HG02840 (cell line): ENCODE data around the gene PLXNC1.

ENCODE experiments used
- ATAC-seq: cut with Tn5 transposase; IDR thresholded peaks from one replicate; pipeline ENCODE4 v1.9.1; 2021; ENCODE audit warnings: mild to moderate bottlenecking, moderate library complexity, moderate number of reproducible peaks; ENCODE audit not compliant: unreplicated experiment, low FRiP score

Gene PLXNC1

DNA sequence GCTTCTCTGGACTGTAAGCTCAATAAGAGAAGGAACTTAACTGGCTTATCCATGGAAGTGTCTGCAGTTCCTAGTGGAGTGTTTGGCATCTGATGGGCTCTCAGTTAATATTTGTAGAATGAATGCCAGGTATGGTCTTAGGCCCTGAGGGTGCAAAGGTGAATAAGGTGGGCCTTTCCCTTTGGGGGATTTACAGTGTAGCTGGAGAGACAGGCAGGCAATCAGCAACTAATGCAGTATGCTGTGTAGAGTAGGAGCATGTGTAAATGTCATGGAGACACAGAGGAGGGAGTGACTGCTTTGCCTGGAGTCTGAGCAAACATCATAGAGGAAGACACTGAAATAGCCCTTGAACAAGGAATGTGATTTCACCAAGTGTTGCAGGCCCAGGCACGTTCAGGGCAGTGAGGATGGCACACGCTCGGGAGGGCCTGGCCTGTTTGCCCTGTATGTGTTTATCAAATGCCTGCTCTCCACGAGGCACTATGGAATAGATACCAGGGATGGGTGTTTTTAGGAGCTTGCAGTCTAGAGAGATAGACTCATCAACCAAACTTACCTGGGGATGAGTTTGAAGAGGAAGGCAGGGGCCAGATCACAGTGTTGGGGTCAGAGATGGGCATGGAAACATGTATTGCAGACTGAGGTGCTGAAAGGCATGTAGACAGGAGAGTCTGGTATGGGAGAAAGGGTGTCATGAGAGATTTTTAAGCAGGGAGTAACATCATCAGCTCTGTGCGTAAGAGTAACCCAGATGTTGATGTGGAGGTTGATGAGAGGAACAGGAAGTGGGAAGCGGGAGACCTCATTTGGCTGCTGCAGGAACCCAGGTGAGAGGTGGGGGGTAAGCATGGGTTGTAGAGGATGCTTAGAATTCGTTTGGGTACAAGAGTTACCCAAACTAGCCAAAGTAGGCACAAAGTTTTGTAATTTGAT, 54.1 kb downstream of the PLXNC1 start:
- no peak for ATAC-seq

- no peak for ATAC-seq
Observed at GRCh38 chr12:94203181-94203546, 54.8 kb downstream of the PLXNC1 start.

- ATAC-seq = no peak
Observed at GRCh38 chr12:94203796-94204195, 55.4 kb downstream of the PLXNC1 start.

GRCh38 chr12:94204499-94205247, 56.3 kb downstream of the PLXNC1 start:
- no peak for ATAC-seq

GRCh38 chr12:94205822-94206221, 57.4 kb downstream of the PLXNC1 start:
- ATAC-seq = no peak

GRCh38 chr12:94206886-94207285, 58.5 kb downstream of the PLXNC1 start:
- ATAC-seq = no peak

GRCh38 chr12:94207467-94207848, 59.1 kb downstream of the PLXNC1 start:
- ATAC-seq = no peak

- peak; percentile 68 for ATAC-seq
Observed at GRCh38 chr12:94207849-94208621, 59.7 kb downstream of the PLXNC1 start.

DNA sequence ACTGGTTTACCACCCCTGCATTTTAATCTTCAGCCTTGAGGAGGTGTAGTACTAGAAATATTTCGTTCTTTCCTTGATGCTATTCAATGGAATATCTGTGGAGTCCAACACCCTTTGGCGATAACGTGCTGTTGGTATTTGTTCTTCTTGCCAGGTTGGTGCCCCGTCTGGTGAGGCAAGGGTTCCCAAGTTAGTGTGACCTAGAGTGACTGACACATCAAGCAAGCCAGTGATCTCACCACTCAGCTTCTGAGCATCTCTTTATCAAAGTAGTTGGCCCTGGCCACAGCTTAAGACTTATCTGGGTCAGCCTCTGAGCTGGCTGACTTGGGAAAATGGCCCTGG, 60.2 kb downstream of the PLXNC1 start:
- peak; percentile 24 for ATAC-seq

DNA sequence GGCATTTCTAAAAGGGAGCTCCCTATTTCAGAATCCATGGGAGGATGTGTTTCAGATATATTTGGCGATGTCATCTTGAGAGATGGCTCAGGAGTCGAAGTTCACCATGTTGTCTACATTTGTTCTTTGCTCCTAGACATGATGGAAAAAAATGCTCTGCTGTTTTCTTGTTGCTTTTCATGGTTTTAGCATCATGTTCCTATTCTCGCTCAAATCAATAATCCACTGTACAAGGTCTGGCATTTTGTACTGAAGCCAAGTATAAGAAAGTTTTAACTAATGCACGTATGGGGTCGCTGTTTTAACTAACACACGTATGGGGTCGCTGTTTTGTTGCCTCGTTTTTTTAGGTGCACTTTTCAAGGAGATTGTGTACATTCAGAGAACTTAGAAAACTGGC, 60.9 kb downstream of the PLXNC1 start:
- ATAC-seq = no peak

GRCh38 chr12:94211021-94211420, 62.6 kb downstream of the PLXNC1 start:
- ATAC-seq = no peak

- ATAC-seq = no peak
Observed at GRCh38 chr12:94218233-94218632, 69.9 kb downstream of the PLXNC1 start.

DNA sequence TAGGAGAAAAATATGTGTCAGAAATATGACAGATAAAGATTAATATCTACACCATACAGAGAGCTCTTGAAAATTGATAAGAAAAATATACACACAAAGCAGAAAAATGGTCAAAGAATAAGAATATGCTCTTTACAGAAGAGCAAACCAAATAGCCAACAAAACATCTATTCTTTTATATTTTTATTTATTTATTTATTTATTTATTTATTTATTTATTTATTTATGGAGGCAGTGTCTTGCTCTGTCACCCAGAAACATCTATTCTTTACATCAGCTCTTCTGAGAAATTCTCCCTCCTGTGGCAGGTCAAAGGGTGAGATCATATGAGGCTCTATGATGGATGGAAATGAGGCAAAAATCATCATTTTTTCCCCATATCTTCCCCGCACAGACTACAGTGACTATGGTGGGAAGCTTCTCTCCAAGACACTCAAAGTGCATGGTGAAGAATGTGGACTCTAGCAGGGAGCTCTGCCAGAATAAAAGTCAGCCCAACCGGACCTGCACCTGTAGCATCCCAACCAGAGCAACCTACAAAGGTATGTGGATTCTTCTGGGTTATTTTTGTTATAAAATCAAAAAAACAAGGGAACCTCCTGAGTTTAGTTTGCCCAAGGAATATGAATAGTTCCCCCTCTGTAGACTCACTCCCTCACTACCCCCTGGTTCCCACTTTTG, 71.4 kb downstream of the PLXNC1 start:
- ATAC-seq = no peak

DNA sequence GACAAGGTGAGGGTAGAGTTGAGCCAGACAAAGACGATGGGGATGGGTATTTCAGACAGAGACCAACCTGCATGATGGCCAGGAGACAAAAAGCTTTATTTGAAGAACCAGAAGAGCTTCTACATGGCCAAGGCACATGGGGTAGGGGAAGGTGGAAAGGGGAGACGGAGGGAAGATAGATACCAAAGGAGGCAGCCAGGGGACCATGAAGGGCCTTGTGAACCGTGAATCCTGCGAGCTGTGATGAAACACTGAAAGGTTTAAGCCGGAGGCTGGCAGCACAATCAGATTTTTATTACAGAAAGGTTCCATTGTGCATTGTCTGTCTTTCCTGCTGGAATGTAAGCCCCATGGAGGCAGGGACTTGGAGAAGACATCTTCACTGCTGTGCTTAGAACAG, 72.4 kb downstream of the PLXNC1 start:
- ATAC-seq = no peak

DNA sequence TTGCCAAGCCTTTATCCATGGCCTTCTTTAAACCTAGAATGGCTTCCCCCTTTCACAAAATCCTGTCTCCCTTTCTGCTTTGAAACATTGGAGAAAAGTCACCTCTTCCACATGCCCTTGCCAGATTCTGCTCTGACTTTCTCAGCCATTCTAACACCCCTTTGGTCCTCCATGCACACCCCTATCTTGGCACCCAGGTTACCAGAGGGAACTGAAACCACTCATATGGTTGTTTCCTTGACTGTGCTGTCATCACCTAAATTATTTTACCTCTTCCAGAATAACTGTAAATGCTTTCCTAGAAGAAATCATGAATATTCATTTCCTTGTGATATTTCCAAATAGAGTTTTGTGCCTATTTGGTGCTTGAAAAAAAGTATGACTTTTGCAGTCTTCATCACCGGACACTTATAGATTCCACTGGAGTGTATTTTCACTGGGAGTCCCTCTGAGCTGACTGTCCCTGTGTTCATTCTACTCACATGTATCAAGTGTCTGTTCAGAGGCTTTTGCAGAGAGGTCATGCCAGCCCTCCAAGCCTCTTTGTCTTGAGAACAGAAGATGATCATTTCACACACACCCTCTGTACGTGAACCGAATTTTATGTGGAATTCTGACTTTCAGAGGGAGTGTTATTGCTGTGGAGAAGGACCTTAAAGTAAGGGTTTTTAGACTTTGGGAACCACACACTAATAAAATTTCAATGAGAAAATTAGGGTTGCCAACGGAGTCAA, 74.1 kb downstream of the PLXNC1 start:
- no peak for ATAC-seq

DNA sequence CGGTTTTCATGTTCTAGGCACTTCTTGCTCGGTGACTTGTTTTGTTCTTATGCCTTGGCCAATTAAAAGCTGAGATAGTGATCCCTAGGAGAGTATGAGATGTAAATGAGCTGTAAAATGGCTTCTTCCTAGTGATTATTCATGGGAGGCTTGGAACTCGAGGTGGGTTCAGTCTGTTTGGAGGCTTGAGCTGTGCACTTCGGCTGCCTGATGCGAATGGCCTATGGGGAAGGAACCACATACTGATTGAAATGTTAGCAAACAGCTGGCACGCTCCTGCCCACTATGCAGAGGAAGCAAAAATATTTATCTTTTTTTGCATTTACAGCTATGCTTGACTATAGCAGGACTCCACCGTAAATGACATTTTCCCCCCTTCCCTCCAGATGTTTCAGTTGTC, 75.5 kb downstream of the PLXNC1 start:
- no peak for ATAC-seq

DNA sequence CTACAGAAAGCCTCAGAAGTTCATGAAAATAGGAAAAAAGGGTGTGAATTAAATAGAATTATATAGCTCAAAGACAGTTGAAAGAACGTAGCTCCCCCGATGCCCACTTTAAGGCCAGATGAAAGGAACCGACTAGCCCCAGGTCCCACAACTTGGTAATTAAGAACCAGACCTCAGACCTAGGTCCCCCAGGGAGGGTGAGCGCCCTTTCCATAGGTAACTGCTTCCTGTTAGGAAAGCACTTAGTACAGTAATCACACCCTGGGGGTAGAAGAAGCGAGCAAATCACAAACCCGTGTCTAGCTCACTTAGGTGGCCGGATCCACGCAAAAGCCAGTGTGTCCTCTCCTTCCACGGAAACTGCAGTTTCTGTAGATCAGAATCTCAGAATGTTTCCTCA, 77.1 kb downstream of the PLXNC1 start:
- ATAC-seq = no peak

- no peak for ATAC-seq
Observed at GRCh38 chr12:94225947-94226630, 77.7 kb downstream of the PLXNC1 start.

GRCh38 chr12:94227066-94227465, 78.7 kb downstream of the PLXNC1 start:
- ATAC-seq = no peak
